Hypothalamus (tissue), 51 donors: ENCODE measurements around the gene CCDC6.

Experiments
- DNase-seq, 51 donors: peaks; one replicate each; lab custom pipeline; 2025; lab: John Stamatoyannopoulos, UW

Gene CCDC6

GRCh38 chr10:59907537-59907917 lies 1.2 kb upstream of the CCDC6 start:
- peak in 1 of 51 donors; percentile 68 for DNase-seq

- peak in 6 of 51 donors; percentile 27 to 76 (median 57) for DNase-seq
Measured at GRCh38 chr10:59905731-59906416, 482 bp downstream of the CCDC6 start.

DNA sequence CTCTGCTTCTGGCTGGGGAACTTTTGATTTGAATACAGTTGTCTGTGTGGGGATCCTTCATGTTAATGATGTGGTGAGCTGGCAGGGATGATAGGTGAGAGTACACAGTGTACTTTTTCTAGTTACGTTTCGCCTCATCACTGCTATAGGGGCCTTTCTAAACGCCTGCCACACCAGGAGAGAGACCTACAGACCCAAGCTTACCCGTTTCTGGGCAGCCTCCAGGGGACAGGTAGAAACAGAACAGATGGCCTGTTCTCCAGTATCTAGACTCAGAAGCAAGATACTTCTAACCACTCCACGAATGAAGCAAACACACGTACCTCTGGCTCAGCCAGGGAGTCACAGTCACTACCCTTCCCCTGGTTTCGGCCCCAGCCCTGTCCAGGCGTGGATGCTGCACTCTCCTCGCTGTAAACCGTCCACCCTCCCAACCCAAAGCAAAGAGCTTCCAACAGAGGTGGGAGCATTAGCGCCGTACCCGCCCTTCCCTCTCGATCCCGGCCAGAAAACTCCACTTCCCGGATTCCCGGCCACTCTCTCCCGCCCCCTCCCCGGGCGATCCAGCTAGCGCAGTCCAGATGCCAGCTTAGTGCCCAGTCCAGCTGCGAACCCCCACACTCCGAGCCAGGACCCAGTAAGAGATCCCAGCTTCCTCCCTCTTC lies 1.2 kb downstream of the CCDC6 start:
- peak in 23 of 51 donors; percentile 9 to 59 (median 28) for DNase-seq

GRCh38 chr10:59904426-59905065 lies 1.8 kb downstream of the CCDC6 start:
- DNase-seq, result peak in 2 of 51 donors; percentile 4 to 19

DNA sequence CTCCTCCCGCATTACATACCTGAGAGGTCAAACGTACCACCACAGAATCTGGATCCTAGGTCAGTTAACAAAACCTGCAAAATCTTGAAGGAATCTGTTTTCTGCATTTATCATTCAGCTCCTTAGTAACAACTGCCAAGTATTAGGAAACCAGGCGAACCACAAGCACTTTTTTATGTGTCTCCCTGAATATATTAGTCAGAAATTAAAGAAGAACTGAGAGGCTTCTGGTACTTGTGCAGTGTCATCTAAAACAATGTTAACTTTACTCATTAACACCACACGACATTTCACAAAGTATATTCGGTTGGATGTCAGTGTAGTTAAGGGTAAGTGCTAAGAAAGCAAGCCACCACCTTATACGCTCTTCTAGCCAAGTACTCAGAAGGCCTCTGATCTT lies 2.5 kb downstream of the CCDC6 start:
- no peak for DNase-seq

DNA sequence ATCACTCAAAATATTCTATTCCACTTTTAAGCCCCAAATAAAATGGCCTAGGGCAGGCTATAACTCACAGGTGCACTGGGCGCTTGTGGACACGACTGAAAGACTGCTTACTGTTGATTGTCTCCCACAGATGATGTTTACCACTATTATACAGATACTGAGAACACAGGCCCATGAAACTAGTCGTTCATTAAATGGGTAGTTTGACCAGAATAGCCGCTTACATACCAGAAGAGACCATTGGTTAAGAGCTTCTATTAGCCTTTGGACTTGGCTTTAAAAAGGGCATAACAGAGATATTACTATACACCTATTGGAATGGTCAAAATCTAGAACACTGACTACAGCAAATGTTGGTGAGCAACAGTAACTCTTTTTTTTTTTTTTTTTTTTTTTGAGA lies 4.3 kb downstream of the CCDC6 start:
- DNase-seq, result no peak

DNA sequence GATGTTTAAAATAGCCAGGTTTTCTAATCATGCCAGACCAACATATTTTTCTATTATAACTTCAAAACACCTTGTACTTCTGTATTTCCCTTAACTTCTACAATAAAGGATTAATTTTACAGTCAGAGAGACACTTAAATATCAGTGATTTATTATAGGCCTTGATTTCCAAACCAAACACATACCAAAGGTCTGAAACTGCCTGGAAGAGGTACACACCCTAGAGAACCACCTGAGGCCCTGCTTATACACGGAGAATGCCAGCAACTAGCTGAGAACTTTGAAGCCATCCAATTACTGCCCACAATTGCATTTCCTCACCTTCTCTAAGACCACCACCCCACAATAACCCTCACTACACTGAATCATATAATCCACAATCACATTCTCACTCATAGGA lies 4.9 kb downstream of the CCDC6 start:
- DNase-seq, result no peak

DNA sequence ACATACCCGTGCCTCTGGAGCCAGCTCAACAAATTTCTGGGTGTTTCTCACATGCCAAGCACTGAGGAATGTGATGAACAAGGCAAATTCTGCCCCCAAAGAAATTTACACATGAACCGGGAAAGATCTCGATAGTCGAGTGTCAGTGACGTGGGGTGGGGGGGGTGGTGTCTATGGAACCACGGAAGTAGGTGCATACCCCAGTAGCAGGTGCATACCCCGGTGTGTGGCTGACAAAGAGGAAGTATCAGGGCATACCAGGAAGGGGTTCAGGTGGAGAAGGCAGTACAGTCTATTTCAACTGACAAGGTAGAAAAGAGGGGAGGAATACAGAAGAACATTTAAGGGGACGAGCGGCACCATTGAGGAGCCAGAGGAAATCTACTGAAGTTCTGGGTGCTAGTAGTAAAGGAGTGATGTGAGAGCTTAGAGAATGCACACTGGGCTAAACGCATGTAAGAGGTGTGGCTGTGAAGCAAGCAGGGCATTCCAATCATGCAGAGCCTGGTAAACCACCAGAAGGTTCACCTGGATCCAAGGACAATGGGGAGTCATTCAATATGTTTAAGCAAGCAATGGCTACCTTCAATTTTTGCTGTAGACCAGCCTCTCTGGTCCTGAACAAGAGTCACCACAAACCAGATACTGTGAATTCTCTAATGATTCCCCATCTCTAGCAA lies 6.2 kb downstream of the CCDC6 start:
- DNase-seq, result no peak

GRCh38 chr10:59898125-59898835 lies 8.1 kb downstream of the CCDC6 start:
- DNase-seq, result peak in 5 of 51 donors; percentile 3 to 34 (median 11)

- DNase-seq, result peak in 3 of 51 donors; percentile 10 to 26 (median 25)
Measured at GRCh38 chr10:59896191-59896590, 10.2 kb downstream of the CCDC6 start.

- no peak for DNase-seq
Measured at GRCh38 chr10:59895629-59896116, 10.7 kb downstream of the CCDC6 start.

GRCh38 chr10:59894114-59894513 lies 12.2 kb downstream of the CCDC6 start:
- DNase-seq, result peak in 31 of 51 donors; percentile 14 to 82 (median 40)

- DNase-seq, result no peak
Measured at GRCh38 chr10:59892697-59893096, 13.7 kb downstream of the CCDC6 start.

GRCh38 chr10:59891936-59892335 lies 14.4 kb downstream of the CCDC6 start:
- DNase-seq, result no peak

GRCh38 chr10:59891349-59891748 lies 15.0 kb downstream of the CCDC6 start:
- no peak for DNase-seq

- no peak for DNase-seq
Measured at GRCh38 chr10:59888781-59889435, 17.4 kb downstream of the CCDC6 start.

GRCh38 chr10:59887972-59888640 lies 18.2 kb downstream of the CCDC6 start:
- no peak for DNase-seq

DNA sequence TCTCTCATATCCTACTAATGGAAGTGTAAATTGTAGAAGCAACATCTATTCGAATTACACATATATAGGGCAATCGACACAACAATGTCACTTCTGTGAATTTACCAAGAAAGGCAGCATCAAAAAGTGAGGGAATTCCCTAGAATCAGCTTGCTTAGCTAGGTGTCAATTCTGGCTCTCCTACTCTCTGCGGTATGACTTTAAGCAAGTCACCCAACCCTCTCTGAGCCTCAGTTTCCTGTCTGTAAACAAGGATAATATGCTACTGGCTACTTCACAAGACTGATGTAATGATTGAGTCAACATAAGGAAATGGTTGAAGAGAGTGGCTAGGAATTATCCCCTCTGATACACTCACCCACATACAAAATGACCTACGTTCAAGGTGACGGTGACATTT lies 19.4 kb downstream of the CCDC6 start:
- DNase-seq, result no peak

DNA sequence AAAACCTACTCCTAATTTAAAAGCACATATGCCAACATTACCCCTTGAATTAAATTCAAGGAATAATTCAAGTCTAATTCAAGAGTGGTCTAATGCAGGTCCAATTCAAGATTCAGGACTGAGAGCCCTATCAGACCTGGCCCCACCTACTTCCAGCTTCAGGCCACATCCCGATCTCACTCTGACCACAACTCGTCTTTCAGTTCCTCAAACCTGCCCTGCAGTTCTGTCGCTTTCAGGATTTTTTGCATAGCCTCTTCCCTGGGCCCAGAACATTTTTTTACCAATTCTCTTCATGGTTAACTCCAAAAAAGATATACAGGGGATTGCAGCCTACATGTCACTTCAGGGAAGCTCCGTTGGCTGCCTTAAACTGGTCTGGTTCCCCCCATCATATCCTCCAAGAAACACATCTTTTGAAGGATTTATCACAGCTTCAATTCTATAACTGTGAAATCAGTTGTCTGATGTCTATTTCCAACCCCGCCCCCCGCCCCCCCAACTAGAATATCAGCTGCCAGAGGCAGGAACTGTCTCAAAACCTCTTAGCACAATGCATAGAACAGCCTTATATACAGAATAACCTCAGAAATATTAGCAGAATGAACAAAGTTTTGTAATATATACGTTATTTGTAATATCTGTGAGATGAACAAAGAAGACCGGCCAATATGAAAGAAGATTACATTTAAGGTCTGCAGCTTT lies 20.8 kb downstream of the CCDC6 start:
- no peak for DNase-seq
